GM19467 (cell line): ENCODE measurements around the gene SAP30L.

Experiments used
- ATAC-seq: cut with Tn5 transposase; IDR thresholded peaks from one replicate; pipeline ENCODE4 v1.9.1; 2021; ENCODE audit warnings: mild to moderate bottlenecking, moderate library complexity; ENCODE audit not compliant: unreplicated experiment

The SAP30L gene

DNA sequence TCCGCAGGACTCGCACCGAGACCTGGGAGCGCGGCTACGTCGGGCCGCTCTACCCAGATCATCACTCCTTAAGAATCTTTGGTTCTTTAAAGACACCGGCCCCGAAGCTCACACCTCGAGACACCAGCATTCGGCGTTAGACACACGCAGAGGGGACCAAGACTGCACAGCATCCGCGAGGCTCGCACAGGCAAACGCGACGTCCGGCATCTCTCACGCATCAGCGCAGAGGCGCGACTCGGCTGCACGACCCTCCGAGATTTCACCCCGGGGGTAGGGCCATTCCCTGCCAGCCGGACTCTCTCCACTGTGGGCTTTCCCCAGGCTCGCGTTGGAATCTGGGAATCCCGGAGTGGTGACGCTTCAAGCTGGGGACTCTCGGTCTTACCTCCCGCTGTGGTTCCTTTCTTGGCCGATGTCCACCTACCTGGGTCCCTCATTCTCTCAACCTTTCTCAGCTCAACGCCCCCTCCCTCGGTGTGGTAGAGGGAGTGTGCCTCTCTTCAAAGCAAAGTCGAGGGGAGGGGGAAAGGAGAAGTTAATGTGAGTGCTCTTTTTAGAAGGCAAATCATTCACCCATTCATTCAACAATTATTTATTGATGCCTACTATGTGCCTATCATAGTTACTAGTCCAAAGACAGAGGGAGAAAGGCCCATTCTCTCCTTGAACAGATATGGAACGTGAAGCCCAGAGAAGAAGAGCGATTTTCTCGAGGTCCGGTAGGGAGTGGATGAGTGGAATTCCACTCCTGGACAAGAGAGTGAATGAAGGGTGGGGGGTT lies 33.6 kb downstream of the SAP30L start:
- no peak for ATAC-seq

GRCh38 chr5:154479944-154480750 lies 34.4 kb downstream of the SAP30L start:
- ATAC-seq, result no peak

DNA sequence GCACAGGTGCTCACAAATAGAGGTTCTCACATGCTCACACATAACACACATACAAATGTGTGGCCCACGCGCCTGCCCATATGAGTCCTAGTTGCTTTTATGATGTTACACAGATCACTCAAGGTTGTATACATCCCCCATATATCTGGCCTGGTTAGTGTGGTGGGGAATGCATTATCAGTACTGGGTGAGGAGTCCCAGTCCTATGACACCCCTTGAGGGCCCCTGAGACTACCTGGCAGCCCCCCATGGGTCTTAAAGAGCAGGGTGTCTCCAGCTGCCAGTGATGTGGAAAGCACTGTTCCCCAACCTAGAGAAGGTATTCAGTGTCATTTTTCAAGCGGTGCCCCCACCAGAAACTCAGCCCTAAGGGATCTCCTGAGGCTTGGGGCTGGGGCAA lies 35.0 kb downstream of the SAP30L start:
- ATAC-seq, result no peak

GRCh38 chr5:154481584-154482381 lies 36.0 kb downstream of the SAP30L start:
- no peak for ATAC-seq

DNA sequence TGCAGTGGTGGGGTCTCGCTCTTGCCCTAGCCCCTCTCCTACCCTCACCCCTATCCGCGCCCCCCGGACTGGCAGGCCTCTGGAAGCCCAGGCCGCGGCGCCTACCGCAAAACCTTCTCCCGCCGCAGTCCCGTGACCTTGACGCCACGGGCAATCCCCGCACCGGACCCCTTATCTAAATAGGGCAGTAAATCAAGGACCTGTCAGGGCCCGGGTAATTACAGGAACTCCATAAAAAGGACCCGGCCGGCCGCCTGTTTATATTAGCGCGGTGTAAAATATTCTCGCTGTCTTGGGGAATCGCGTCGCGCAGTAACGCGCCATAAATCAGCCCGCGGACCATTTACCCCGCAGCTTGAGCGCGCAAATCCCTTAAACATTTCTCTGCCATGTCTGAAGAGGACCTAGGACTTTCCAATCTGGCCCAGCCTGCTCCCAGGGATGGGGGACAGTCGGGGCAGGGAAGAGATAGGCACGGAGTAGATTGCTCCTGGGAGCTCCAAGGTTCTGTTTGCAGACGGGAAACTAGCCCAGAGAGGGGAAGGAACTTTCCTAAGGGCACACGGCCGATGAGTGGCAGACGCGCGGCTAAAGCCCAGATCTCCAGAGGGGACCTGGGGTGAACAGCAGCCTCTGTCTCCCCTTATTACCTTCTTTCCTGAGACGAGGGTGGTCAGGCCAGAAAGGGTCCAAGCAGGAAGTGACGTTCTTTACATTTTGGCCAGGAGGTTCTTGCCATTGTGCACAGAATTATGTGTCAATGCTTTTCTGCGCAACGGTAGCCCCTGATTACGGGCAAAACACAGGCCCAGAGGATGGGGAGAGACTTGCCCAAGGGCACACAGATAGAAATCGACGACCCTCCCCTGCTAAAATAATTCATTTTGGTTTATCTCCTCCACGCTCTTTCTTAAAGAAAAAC lies 37.0 kb downstream of the SAP30L start:
- no peak for ATAC-seq

DNA sequence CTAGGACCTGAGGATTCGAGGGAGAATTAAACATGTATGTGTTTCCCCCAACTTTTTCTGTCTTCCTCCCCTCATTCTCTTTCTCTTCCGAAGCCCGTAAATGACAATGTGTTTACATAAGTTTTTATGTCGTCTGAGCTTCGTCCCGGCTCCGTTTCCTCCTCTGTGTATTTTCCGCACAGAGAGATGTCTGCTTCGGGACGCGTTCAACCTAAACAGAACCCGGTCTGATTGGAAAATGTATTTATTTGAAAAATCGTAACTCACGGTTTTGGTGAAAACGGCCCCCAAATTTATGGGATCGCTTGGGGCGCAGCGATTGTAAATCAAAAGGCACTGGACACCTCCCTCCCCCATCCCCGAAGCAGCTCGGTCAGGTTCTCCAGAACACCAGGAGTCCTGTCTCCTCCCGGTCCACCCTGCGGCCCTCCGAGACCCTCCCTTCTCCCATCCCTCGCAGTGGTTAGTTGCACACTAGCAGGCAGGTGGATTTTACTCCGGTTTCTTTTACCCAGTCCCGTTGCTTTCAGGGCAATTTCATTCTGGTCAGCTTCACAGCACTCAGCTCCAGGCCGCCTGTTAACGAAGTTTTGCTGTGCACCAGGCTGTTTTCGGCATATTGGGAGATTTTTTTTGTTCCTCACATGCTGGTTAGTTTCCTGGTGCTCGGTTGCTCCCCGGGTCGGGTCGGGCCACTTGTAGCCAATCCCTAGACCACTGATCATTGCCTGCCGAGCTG lies 38.0 kb downstream of the SAP30L start:
- no peak for ATAC-seq

GRCh38 chr5:154484393-154485095 lies 38.7 kb downstream of the SAP30L start:
- no peak for ATAC-seq

DNA sequence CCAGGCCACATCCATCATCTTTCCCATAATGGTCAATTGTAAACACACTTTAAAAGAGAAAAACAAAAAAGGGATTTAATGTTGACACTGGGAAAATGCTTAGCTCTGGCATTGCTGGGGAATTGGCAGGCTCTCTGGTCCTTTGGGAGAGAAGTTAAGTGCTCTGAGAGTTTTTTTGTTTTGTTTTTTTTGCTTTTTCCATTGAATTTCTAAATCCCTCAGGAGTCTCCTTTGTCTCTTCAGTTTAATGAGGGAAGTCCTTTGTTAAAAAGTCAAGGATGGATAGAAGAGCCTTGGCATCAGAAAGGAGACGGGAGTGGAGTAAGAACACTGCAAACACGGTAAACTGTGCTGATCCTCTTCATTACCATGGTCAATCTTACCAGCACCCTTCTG lies 39.3 kb downstream of the SAP30L start:
- ATAC-seq, result no peak

DNA sequence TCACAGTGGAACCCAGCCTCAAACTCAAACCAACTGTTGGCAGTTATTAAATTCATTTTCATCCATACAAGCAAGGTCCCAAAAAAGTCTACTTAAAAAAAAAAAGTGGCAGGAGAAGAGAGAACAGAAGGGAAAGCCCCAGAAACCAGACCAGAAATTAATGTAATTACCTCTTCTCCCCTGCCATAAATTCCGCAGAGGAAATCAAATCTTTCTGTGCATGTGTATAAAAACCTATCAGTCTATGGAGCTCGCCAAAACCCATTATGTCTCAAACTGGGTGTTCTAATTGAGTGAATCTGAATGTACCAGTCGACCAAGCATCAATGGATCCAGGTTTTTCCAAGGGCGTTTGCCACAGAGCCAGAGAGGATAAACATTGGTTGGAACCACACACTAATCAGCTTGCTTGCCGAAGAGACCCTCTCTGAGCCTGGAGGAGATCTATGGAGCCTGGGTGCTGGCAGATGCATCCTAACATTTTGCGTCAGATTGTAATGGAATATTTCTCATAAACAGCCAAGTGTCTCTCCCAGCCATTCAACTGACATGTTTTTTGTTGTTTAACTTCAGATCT lies 40.1 kb downstream of the SAP30L start:
- ATAC-seq, result no peak

DNA sequence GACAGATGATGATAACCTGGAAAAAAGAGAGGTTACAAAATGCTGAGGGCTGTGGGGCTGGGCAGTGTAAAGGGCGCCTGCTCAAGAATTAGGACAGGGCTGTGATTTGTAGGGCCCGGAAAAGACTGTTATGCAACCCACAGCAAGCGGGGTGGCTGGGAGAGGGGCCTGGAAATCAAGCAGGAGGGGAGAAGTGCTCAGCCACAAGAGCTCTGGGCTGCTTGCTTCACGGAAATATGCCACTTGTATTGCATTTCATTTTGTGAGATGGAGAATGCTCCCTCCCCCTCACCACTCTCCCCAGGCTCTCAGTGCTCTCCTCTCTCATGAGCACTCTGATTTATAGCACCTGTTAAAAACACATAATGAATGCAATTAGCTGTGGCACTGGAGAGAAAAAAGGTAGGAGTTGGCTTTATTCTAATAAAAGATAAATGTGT lies 40.6 kb downstream of the SAP30L start:
- no peak for ATAC-seq

- peak; percentile 89 for ATAC-seq
These were observed 41.7 kb downstream of the SAP30L start for GRCh38 chr5:154487541-154487940.

DNA sequence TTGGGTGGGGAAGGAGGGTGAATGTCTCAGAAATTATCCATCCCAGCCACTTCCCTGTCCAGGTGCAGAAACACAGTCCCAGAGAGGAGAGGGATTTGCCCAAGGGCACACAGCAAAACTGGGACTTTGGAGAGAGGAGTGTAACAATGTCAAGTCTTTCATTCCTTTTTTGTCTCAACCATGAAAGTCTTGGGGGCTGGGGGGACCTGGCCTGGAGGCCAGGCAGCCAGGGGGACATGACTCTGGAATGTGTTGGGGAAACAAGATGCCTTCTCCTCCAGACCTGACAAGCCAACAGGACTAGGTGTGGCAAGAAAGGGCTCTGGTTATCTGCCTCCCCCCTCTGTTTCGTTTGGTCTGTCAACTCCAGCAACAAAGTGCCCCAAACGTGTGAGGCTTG lies 46.1 kb downstream of the SAP30L start:
- ATAC-seq, result no peak

GRCh38 chr5:154493274-154493673 lies 47.5 kb downstream of the SAP30L start:
- ATAC-seq, result no peak

DNA sequence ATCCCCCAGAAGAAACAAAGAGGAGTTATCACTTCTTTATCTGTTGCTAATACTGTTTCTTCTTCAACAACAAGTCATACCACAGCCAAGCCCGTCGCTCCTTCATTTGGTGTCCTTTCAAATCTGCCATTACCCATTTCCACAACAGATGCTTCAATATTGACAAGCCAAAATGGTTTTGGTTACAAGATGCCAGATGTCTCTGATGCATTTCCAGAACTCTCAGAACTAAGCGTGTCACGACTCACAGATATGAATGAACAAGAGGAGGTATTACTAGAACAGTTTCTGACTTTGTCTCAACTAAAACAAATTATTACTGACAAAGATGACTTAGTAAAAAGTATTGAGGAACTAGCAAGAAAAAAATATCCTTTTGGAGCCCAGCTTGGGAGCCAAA lies 48.2 kb downstream of the SAP30L start:
- no peak for ATAC-seq

DNA sequence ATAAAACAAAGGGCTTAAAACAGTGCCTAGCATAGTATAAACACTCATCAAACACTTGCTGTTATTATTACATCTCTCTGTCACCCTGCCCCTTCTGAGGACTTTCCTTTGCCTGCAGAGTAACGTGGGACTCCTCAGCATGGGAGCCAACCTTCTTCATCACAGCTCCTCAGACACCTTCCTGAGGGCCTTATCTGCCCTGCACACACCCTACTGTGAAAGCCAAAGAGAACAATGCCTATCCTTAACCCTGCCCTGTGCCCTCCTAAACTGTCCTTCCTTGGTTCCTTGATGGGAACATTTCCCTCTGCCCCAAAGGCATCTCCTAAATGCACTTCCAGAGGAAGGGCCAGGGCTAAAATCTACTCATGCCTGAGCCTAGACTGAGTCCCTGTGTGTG lies 52.8 kb downstream of the SAP30L start:
- no peak for ATAC-seq

GRCh38 chr5:154498994-154499393 lies 53.2 kb downstream of the SAP30L start:
- no peak for ATAC-seq

- ATAC-seq, result no peak
These were observed 55.8 kb downstream of the SAP30L start for GRCh38 chr5:154501566-154501965.

- no peak for ATAC-seq
These were observed 56.4 kb downstream of the SAP30L start for GRCh38 chr5:154502180-154502579.

DNA sequence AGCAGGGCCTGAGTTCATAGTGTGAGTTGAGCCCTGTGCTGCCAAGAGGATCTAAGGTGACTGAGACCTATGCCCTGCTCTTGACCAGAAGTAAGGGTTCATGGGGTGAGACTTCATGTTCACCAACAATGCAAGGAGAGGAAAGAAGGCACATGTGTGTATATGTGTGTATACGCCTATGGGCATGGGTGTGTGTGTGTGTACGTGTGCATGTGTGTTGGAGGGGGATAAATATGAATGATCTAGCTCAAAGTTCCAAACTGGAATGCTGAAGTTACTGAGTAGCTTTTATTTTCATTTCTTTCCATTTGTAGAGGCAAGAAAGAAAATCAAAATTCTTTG lies 57.9 kb downstream of the SAP30L start:
- ATAC-seq, result no peak
